ENCODE results near the gene CCL15.

- TF ChIP-seq, protein P1, sequence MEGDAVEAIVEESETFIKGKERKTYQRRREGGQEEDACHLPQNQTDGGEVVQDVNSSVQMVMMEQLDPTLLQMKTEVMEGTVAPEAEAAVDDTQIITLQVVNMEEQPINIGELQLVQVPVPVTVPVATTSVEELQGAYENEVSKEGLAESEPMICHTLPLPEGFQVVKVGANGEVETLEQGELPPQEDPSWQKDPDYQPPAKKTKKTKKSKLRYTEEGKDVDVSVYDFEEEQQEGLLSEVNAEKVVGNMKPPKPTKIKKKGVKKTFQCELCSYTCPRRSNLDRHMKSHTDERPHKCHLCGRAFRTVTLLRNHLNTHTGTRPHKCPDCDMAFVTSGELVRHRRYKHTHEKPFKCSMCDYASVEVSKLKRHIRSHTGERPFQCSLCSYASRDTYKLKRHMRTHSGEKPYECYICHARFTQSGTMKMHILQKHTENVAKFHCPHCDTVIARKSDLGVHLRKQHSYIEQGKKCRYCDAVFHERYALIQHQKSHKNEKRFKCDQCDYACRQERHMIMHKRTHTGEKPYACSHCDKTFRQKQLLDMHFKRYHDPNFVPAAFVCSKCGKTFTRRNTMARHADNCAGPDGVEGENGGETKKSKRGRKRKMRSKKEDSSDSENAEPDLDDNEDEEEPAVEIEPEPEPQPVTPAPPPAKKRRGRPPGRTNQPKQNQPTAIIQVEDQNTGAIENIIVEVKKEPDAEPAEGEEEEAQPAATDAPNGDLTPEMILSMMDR (IDR thresholded peaks at IDR 0.05), result no peak
- TF ChIP-seq ZNF138 (CRISPR knock-in tag; conservative IDR thresholded peaks at IDR 0.05) (no peak), MAX (CRISPR knock-in tag; IDR thresholded peaks at IDR 0.05) (no peak), FOXK1 (CRISPR knock-in tag; IDR thresholded peaks at IDR 0.05) (no peak), ZNF671 (CRISPR knock-in tag; IDR thresholded peaks at IDR 0.05) (no peak), JUN (CRISPR knock-in tag; IDR thresholded peaks at IDR 0.05) (no peak), NFE2L1 (CRISPR knock-in tag; IDR thresholded peaks at IDR 0.05) (no peak), IRF2 (CRISPR knock-in tag; IDR thresholded peaks at IDR 0.05; ENCODE audit: borderline replicate concordance, low read depth) (no peak), FOXP4 (CRISPR knock-in tag; IDR thresholded peaks at IDR 0.05) (no peak), NR1H2 (CRISPR knock-in tag; IDR thresholded peaks at IDR 0.05) (no peak), CREM (CRISPR knock-in tag; IDR thresholded peaks at IDR 0.05) (no peak)
- TF ChIP-seq, protein P2, sequence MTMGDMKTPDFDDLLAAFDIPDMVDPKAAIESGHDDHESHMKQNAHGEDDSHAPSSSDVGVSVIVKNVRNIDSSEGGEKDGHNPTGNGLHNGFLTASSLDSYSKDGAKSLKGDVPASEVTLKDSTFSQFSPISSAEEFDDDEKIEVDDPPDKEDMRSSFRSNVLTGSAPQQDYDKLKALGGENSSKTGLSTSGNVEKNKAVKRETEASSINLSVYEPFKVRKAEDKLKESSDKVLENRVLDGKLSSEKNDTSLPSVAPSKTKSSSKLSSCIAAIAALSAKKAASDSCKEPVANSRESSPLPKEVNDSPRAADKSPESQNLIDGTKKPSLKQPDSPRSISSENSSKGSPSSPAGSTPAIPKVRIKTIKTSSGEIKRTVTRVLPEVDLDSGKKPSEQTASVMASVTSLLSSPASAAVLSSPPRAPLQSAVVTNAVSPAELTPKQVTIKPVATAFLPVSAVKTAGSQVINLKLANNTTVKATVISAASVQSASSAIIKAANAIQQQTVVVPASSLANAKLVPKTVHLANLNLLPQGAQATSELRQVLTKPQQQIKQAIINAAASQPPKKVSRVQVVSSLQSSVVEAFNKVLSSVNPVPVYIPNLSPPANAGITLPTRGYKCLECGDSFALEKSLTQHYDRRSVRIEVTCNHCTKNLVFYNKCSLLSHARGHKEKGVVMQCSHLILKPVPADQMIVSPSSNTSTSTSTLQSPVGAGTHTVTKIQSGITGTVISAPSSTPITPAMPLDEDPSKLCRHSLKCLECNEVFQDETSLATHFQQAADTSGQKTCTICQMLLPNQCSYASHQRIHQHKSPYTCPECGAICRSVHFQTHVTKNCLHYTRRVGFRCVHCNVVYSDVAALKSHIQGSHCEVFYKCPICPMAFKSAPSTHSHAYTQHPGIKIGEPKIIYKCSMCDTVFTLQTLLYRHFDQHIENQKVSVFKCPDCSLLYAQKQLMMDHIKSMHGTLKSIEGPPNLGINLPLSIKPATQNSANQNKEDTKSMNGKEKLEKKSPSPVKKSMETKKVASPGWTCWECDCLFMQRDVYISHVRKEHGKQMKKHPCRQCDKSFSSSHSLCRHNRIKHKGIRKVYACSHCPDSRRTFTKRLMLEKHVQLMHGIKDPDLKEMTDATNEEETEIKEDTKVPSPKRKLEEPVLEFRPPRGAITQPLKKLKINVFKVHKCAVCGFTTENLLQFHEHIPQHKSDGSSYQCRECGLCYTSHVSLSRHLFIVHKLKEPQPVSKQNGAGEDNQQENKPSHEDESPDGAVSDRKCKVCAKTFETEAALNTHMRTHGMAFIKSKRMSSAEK (CRISPR knock-in tag; IDR thresholded peaks at IDR 0.05; ENCODE audit: borderline replicate concordance), result no peak
Observed at GRCh38 chr17:36011201-36011600, 9.8 kb upstream of the CCL15 start.

Data from WTC11 (cell line).